ENCODE measurements around the gene TMEM18.

Gene TMEM18

GRCh38 chr2:681312-681711, 4.1 kb upstream of the TMEM18 start:
- no peak overlapping the region for H3K4me3 ChIP-seq (ENCODE audit: extremely low read depth, insufficient read depth, low read length, poor library complexity, severe bottlenecking)
- 83 to 89% methylated on average over 6 to 11 of the region's 11 CpGs for WGBS, 2 experiments (ENCODE audit: insufficient coverage in 2 of 2)
- H3K4me1 ChIP-seq (ENCODE audit: control insufficient read depth, insufficient read depth, low read length, poor library complexity, severe bottlenecking): no peaks in the 10 kb centered on the region
- no peak overlapping the region for H3K27ac ChIP-seq (ENCODE audit: low read depth, low read length, severe bottlenecking)
- H3K36me3 ChIP-seq (ENCODE audit: control insufficient read depth, insufficient read depth, low read length): no peaks in the 10 kb centered on the region
- H3K9me3 ChIP-seq (ENCODE audit: control insufficient read depth, low read length): peaks cover 26% of the 10 kb centered on the region

- H3K4me3 ChIP-seq (ENCODE audit: extremely low read depth, insufficient read depth, low read length, poor library complexity, severe bottlenecking): no peak overlapping the region
- 88 to 98% methylated on average over 6 of the region's 8 CpGs for whole genome bisulfite sequencing, 2 experiments (ENCODE audit: insufficient coverage in 2 of 2)
- no peaks in the 10 kb centered on the region for H3K4me1 ChIP-seq (ENCODE audit: control insufficient read depth, insufficient read depth, low read length, poor library complexity, severe bottlenecking)
- no peak overlapping the region for H3K27ac ChIP-seq (ENCODE audit: low read depth, low read length, severe bottlenecking)
- no peaks in the 10 kb centered on the region for H3K36me3 ChIP-seq (ENCODE audit: control insufficient read depth, insufficient read depth, low read length)
- peaks cover 18% of the 10 kb centered on the region for H3K9me3 ChIP-seq (ENCODE audit: control insufficient read depth, low read length)
Measured at GRCh38 chr2:680496-680895, 3.3 kb upstream of the TMEM18 start.

- peaks cover 6% of the 10 kb centered on the region for H3K9me3 ChIP-seq (ENCODE audit: control insufficient read depth, low read length)
- WGBS, 2 experiments (ENCODE audit: insufficient coverage in 2 of 2): 90 to 92% methylated on average over 6 to 8 of the region's 9 CpGs
Measured at GRCh38 chr2:678964-679363, 1.8 kb upstream of the TMEM18 start.

GRCh38 chr2:677959-678550, 849 bp upstream of the TMEM18 start:
- Histone ChIP-seq H3K27ac (ENCODE audit: low read depth, low read length, severe bottlenecking) (peak overlapping the region; percentile 100), H3K9me3 (ENCODE audit: control insufficient read depth, low read length) (no peaks in the 10 kb centered on the region), H3K4me3 (ENCODE audit: extremely low read depth, insufficient read depth, low read length, poor library complexity, severe bottlenecking) (peak overlapping the region; percentile 70), H3K4me1 (ENCODE audit: control insufficient read depth, insufficient read depth, low read length, poor library complexity, severe bottlenecking) (peaks cover 13% of the 10 kb centered on the region), H3K36me3 (ENCODE audit: control insufficient read depth, insufficient read depth, low read length) (peaks cover 4% of the 10 kb centered on the region)
- WGBS, 2 experiments (ENCODE audit: insufficient coverage in 2 of 2): 77 to 100% methylated on average over 2 of the region's 9 CpGs

More at GRCh38 chr2:678964-679363, 1.8 kb upstream of the TMEM18 start:
- H3K4me1 ChIP-seq (ENCODE audit: control insufficient read depth, insufficient read depth, low read length, poor library complexity, severe bottlenecking): peaks cover 4% of the 10 kb centered on the region
- H3K27ac ChIP-seq (ENCODE audit: low read depth, low read length, severe bottlenecking): no peak overlapping the region
- no peak overlapping the region for H3K4me3 ChIP-seq (ENCODE audit: extremely low read depth, insufficient read depth, low read length, poor library complexity, severe bottlenecking)
- H3K36me3 ChIP-seq (ENCODE audit: control insufficient read depth, insufficient read depth, low read length): peaks cover 4% of the 10 kb centered on the region

GRCh38 chr2:676647-677055, 555 bp downstream of the TMEM18 start:
- no peaks in the 10 kb centered on the region for H3K9me3 ChIP-seq (ENCODE audit: control insufficient read depth, low read length)
- H3K36me3 ChIP-seq (ENCODE audit: control insufficient read depth, insufficient read depth, low read length): peaks cover 16% of the 10 kb centered on the region
- peaks cover 14% of the 10 kb centered on the region for H3K4me1 ChIP-seq (ENCODE audit: control insufficient read depth, insufficient read depth, low read length, poor library complexity, severe bottlenecking)
- peak overlapping the region; percentile 51 for H3K4me3 ChIP-seq (ENCODE audit: extremely low read depth, insufficient read depth, low read length, poor library complexity, severe bottlenecking)
- WGBS, 2 experiments (ENCODE audit: insufficient coverage in 2 of 2): 0% methylated on average over 20 to 35 of the region's 46 CpGs
- H3K27ac ChIP-seq (ENCODE audit: low read depth, low read length, severe bottlenecking): peak overlapping the region; percentile 100

- H3K4me1 ChIP-seq (ENCODE audit: control insufficient read depth, insufficient read depth, low read length, poor library complexity, severe bottlenecking): peaks cover 14% of the 10 kb centered on the region
- H3K36me3 ChIP-seq (ENCODE audit: control insufficient read depth, insufficient read depth, low read length): peaks cover 17% of the 10 kb centered on the region
- H3K27ac ChIP-seq (ENCODE audit: low read depth, low read length, severe bottlenecking): peak overlapping the region; percentile 47
- H3K4me3 ChIP-seq (ENCODE audit: extremely low read depth, insufficient read depth, low read length, poor library complexity, severe bottlenecking): peak overlapping the region; percentile 51
- WGBS, 2 experiments (ENCODE audit: insufficient coverage in 2 of 2): 22 to 33% methylated on average over 12 to 18 of the region's 21 CpGs
- H3K9me3 ChIP-seq (ENCODE audit: control insufficient read depth, low read length): no peaks in the 10 kb centered on the region
Measured at GRCh38 chr2:675982-676646, 1.1 kb downstream of the TMEM18 start.

- Histone ChIP-seq H3K36me3 (ENCODE audit: control insufficient read depth, insufficient read depth, low read length) (peaks cover 17% of the 10 kb centered on the region), H3K4me1 (ENCODE audit: control insufficient read depth, insufficient read depth, low read length, poor library complexity, severe bottlenecking) (peaks cover 14% of the 10 kb centered on the region), H3K27ac (ENCODE audit: low read depth, low read length, severe bottlenecking) (peak overlapping the region; percentile 47), H3K9me3 (ENCODE audit: control insufficient read depth, low read length) (no peaks in the 10 kb centered on the region), H3K4me3 (ENCODE audit: extremely low read depth, insufficient read depth, low read length, poor library complexity, severe bottlenecking) (no peak overlapping the region)
- 96 to 97% methylated on average over 6 to 7 of the region's 9 CpGs for WGBS, 2 experiments (ENCODE audit: insufficient coverage in 2 of 2)
Measured at GRCh38 chr2:675460-675859, 1.7 kb downstream of the TMEM18 start.

- no peak overlapping the region for H3K4me3 ChIP-seq (ENCODE audit: extremely low read depth, insufficient read depth, low read length, poor library complexity, severe bottlenecking)
- peaks cover 20% of the 10 kb centered on the region for H3K36me3 ChIP-seq (ENCODE audit: control insufficient read depth, insufficient read depth, low read length)
- H3K4me1 ChIP-seq (ENCODE audit: control insufficient read depth, insufficient read depth, low read length, poor library complexity, severe bottlenecking): peaks cover 14% of the 10 kb centered on the region
- H3K27ac ChIP-seq (ENCODE audit: low read depth, low read length, severe bottlenecking): no peak overlapping the region
- 89% methylated on average over 2 of the region's 4 CpGs; no CpG with 5 or more reads in 1 of the 2 experiments for WGBS, 2 experiments (ENCODE audit: insufficient coverage in 2 of 2)
- H3K9me3 ChIP-seq (ENCODE audit: control insufficient read depth, low read length): no peaks in the 10 kb centered on the region
Measured at GRCh38 chr2:675051-675450, 2.2 kb downstream of the TMEM18 start.

- no peak overlapping the region for H3K27ac ChIP-seq (ENCODE audit: low read depth, low read length, severe bottlenecking)
- peaks cover 14% of the 10 kb centered on the region for H3K4me1 ChIP-seq (ENCODE audit: control insufficient read depth, insufficient read depth, low read length, poor library complexity, severe bottlenecking)
- H3K36me3 ChIP-seq (ENCODE audit: control insufficient read depth, insufficient read depth, low read length): peaks cover 24% of the 10 kb centered on the region
- WGBS, 2 experiments (ENCODE audit: insufficient coverage in 2 of 2): 84 to 87% methylated on average over 9 of the region's 9 CpGs
- no peak overlapping the region for H3K4me3 ChIP-seq (ENCODE audit: extremely low read depth, insufficient read depth, low read length, poor library complexity, severe bottlenecking)
- no peaks in the 10 kb centered on the region for H3K9me3 ChIP-seq (ENCODE audit: control insufficient read depth, low read length)
Measured at GRCh38 chr2:674321-674985, 2.8 kb downstream of the TMEM18 start.

- no peak overlapping the region for H3K27ac ChIP-seq (ENCODE audit: low read depth, low read length, severe bottlenecking)
- no peak overlapping the region for H3K4me3 ChIP-seq (ENCODE audit: extremely low read depth, insufficient read depth, low read length, poor library complexity, severe bottlenecking)
- H3K4me1 ChIP-seq (ENCODE audit: control insufficient read depth, insufficient read depth, low read length, poor library complexity, severe bottlenecking): peaks cover 14% of the 10 kb centered on the region
- H3K36me3 ChIP-seq (ENCODE audit: control insufficient read depth, insufficient read depth, low read length): peaks cover 31% of the 10 kb centered on the region
- H3K9me3 ChIP-seq (ENCODE audit: control insufficient read depth, low read length): no peaks in the 10 kb centered on the region
- 78 to 92% methylated on average over 6 of the region's 7 CpGs for WGBS, 2 experiments (ENCODE audit: insufficient coverage in 2 of 2)
Measured at GRCh38 chr2:673615-674320, 3.4 kb downstream of the TMEM18 start.
